Endothelial cell (in vitro differentiated cells): ENCODE results near the gene FAM117A. TPM values are rescaled to one million over a fixed set of nuclear protein-coding genes. Genes with fewer than 3 reads are reported as not detected.

Experiments
- DNase-seq: peaks from one replicate; pipeline ENCODE4 v3.0.0; 2021; ENCODE audit warnings: low spot score
- H3K27ac Mint-ChIP-seq: one replicate; pipeline ENCODE4 v1.8.0; 2021; ENCODE audit warnings: mixed read lengths, inconsistent platforms; ENCODE audit not compliant: unreplicated experiment
- H3K27me3 Mint-ChIP-seq: one replicate; pipeline ENCODE4 v1.8.0; 2021; ENCODE audit warnings: mild to moderate bottlenecking, moderate library complexity, mixed read lengths, inconsistent platforms; ENCODE audit not compliant: unreplicated experiment
- H3K36me3 Mint-ChIP-seq: one replicate; pipeline ENCODE4 v1.8.0; 2021; ENCODE audit warnings: mild to moderate bottlenecking, low read depth, mixed read lengths, inconsistent platforms; ENCODE audit not compliant: unreplicated experiment
- H3K4me1 Mint-ChIP-seq: one replicate; pipeline ENCODE4 v1.8.0; 2021; ENCODE audit warnings: mild to moderate bottlenecking, mixed read lengths, inconsistent platforms; ENCODE audit not compliant: unreplicated experiment
- H3K4me3 Mint-ChIP-seq: one replicate; pipeline ENCODE4 v1.8.0; 2021; ENCODE audit warnings: mild to moderate bottlenecking, mixed read lengths, inconsistent platforms; ENCODE audit not compliant: unreplicated experiment
- H3K9me3 Mint-ChIP-seq: one replicate; pipeline ENCODE4 v1.8.0; 2021; ENCODE audit warnings: mixed read lengths, inconsistent platforms; ENCODE audit not compliant: unreplicated experiment
- total RNA-seq: library from RNA; stranded (reverse); fragmentation: NEBNext Ultra II Directional; extraction: Animal tissue kit (Norgen Biotek cat#: 25700); gene quantifications from one replicate; pipeline ENCODE4 v1.2.1, GENCODE V29; 2021; ENCODE audit not compliant: unreplicated experiment
- TF ChIP-seq, protein P1 (sequence below): fragments of 200-600 bp; sonication (generic); IDR thresholded peaks from one replicate; pipeline ENCODE4 v1.5.0; 2021; ENCODE audit warnings: antibody characterized with exemption; ENCODE audit not compliant: unreplicated experiment

FAM117A gene
- total RNA-seq, 1 donor from 2014 or later = 9.2 TPM

DNA sequence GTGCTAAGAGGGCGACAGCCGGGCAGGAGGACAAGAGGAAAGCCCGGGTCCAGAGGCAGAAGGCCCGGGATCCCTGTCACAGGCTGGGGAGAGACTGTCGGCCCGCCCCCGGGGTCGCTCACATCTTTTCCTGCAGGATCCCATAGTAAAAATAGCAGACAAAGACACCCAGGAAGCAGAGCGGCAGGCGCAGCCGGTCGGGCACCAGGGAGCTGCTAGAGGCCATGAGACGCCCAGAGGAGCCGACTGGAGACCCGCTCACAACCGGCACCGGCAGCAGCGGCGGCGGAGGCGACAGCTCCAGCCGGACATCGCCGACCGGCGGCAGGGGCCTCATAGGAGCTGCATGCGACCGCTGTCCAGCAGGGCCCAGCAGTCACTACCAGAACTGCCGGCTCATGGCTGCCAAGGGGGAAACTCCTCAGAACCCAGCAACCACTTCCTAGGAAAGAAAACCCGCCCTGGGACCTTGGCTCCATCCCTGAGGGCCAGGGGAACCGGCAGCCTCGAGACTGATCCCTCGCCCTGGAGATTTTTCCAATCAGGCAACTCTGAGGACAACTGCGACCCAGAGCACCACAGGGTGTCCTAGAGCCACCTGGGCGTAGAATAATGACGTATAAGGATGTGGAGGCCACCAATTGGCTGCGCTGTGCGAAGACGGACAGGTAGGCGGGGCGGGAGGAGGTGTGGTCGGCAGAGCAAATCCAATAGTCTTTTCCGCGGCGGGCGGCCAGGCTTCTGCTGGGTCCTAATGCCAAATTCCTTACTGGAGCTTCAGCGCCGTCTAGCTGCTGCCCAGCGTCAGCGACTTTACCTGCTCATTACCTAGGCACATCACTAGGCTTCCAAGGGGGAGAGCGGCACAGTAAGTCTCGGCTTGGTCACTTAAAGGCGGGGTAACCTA, 56.1 kb downstream of the FAM117A start, which contains the start of gene SLC35B1:
SLC35B1 (minus strand) TSS at position 357 of the 907 bp plus-strand sequence; CDS start at position 226, 131 bp downstream.
- Mint-ChIP-seq H3K36me3 (peaks cover 22% of the 10 kb centered on the region), H3K9me3 (no peaks in the 10 kb centered on the region), H3K4me1 (peaks cover 25% of the 10 kb centered on the region), H3K27me3 (peaks cover 2% of the 10 kb centered on the region), H3K27ac (peak within 1 kb of the TSS; percentile 99), H3K4me3 (peak within 1 kb of the TSS; percentile 94)
- TF ChIP-seq, protein P1, sequence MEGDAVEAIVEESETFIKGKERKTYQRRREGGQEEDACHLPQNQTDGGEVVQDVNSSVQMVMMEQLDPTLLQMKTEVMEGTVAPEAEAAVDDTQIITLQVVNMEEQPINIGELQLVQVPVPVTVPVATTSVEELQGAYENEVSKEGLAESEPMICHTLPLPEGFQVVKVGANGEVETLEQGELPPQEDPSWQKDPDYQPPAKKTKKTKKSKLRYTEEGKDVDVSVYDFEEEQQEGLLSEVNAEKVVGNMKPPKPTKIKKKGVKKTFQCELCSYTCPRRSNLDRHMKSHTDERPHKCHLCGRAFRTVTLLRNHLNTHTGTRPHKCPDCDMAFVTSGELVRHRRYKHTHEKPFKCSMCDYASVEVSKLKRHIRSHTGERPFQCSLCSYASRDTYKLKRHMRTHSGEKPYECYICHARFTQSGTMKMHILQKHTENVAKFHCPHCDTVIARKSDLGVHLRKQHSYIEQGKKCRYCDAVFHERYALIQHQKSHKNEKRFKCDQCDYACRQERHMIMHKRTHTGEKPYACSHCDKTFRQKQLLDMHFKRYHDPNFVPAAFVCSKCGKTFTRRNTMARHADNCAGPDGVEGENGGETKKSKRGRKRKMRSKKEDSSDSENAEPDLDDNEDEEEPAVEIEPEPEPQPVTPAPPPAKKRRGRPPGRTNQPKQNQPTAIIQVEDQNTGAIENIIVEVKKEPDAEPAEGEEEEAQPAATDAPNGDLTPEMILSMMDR = no peak
- DNase-seq = peak; percentile 93

DNA sequence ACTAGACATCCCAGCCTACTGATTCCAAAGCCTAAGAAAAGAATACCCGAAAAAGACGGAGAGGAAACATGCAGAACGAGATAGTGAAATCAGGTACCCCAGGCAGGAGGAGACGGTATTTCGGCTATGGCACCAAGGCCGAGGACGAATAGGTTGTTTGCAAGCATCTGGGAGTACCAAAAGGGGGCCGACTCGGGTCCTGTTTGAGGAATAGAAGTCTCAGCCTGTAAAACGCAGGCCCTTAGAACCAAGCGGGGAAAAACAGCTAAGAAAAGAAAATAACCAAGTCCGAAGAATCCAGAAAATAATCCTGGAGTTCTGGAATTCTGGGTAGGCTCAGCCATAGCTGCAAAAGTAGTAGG, 56.7 kb downstream of the FAM117A start:
- H3K4me1 Mint-ChIP-seq = peaks cover 25% of the 10 kb centered on the region
- DNase-seq = no peak
- H3K4me3 Mint-ChIP-seq = peak overlapping the region; percentile 94
- H3K27me3 Mint-ChIP-seq = peaks cover 2% of the 10 kb centered on the region
- peak overlapping the region; percentile 99 for H3K27ac Mint-ChIP-seq
- peaks cover 24% of the 10 kb centered on the region for H3K36me3 Mint-ChIP-seq
- TF ChIP-seq, protein P1 = no peak
- no peaks in the 10 kb centered on the region for H3K9me3 Mint-ChIP-seq

DNA sequence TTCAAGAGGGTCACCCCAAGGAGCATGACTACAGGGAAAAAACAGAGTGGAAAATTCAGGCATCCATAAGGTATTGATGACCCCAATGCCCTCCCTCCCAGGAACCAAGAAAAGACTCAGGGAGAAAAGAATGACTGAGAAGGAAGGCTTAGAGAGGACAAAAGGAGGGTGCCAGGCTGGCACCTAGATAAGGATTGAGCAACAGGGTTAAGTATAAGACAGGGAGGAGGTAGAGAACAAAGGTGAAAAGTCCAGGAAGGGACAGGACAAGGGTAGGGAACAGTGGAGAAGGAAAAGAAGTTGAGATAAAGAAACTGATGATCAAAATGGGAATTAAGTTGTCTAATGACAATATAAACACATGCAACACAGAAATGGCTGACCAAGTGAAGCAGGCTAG, 58.7 kb downstream of the FAM117A start:
- no peak for DNase-seq
- peaks cover 3% of the 10 kb centered on the region for H3K27me3 Mint-ChIP-seq
- peaks cover 36% of the 10 kb centered on the region for H3K36me3 Mint-ChIP-seq
- H3K27ac Mint-ChIP-seq = peak overlapping the region; percentile 4
- TF ChIP-seq, protein P1 = no peak
- peaks cover 20% of the 10 kb centered on the region for H3K4me1 Mint-ChIP-seq
- no peaks in the 10 kb centered on the region for H3K9me3 Mint-ChIP-seq
- peak overlapping the region; percentile 75 for H3K4me3 Mint-ChIP-seq

DNA sequence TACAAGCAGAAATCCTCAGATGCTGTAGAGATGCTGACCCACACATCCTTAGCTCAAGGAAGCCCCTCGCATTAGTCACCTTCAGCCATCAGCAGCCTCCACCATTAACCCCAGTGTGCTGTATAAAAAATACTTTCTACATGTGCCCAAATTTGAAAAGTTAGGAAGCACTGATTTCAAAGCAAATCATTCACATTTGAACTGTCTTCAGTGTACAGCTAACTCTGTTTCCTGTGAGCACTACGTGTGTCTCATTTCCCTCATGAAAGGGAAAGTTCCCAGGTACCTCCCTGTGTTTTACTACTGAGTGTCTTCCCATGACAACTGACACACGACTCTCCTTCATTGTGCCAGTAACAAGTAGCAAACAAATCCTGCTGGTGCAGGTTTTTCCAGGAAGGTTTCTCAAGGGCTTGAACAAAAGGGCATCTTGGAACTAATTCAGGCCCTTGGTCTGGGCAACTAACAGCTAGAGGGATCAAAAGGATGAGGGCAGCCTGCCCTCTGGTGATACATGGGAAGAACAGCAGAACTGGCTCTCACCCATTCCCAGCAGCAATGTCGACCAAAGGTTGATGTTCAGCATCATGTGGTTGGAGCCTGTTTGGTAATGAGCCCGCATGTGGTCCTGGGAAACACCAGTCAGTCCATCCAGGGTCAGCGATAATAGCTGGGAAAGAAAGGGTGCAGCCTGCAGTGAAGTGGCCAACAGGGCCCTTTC, 60.2 kb downstream of the FAM117A start:
- TF ChIP-seq, protein P1 = peak; percentile 40
- H3K27ac Mint-ChIP-seq = no peak overlapping the region
- peaks cover 19% of the 10 kb centered on the region for H3K4me1 Mint-ChIP-seq
- H3K27me3 Mint-ChIP-seq = peaks cover 7% of the 10 kb centered on the region
- peaks cover 42% of the 10 kb centered on the region for H3K36me3 Mint-ChIP-seq
- H3K4me3 Mint-ChIP-seq = no peak overlapping the region
- no peaks in the 10 kb centered on the region for H3K9me3 Mint-ChIP-seq
- no peak for DNase-seq
